Psoas muscle (tissue), 8 donors: Measurements from ENCODE around the gene SSNA1. TPM values are rescaled to one million over a fixed set of nuclear protein-coding genes. Genes with fewer than 3 reads are reported as not detected.

Experiments used
- ATAC-seq, 4 donors: fragments of 200-7000 bp; cut with Tn5 transposase; one replicate each; pipeline ENCODE4 v1.9.1; 2020; ENCODE audit warnings: moderate library complexity in 3 of 4, mild to moderate bottlenecking in 2 of 4
- DNase-seq, 2 donors: peaks; one replicate each; pipeline ENCODE4 v3.0.0-alpha.2; 2020
- H3K27ac ChIP-seq: fragments of 200-600 bp; one replicate; pipeline ENCODE4 v1.8.0; 2022
- H3K27me3 ChIP-seq, 3 donors: fragments of 200-600 bp in 1 of 3; one replicate each; pipeline versions ENCODE4 v1.6.1 to v1.8.0; 2013 to 2022; ENCODE audit warnings: low read length in 2 of 3, mild to moderate bottlenecking in 2 of 3, moderate library complexity in 1 of 3; ENCODE audit not compliant: insufficient read depth in 3 of 3
- H3K36me3 ChIP-seq, 2 donors: fragments of 200-600 bp in 1 of 2; one replicate each; pipeline versions ENCODE4 v1.6.1 to v1.8.0; 2013 to 2022; ENCODE audit warnings: low read depth in 1 of 2, mild to moderate bottlenecking in 1 of 2, moderate library complexity in 1 of 2; ENCODE audit not compliant: insufficient read depth in 1 of 2
- H3K4me1 ChIP-seq: fragments of 200-600 bp; one replicate; pipeline ENCODE4 v1.8.0; 2022
- H3K4me3 ChIP-seq: fragments of 200-600 bp; one replicate; pipeline ENCODE4 v1.8.0; 2022; ENCODE audit warnings: mild to moderate bottlenecking
- H3K9me3 ChIP-seq: fragments of 200-600 bp; one replicate; pipeline ENCODE4 v1.8.0; 2022
- CTCF ChIP-seq: fragments of 200-600 bp; IDR thresholded peaks from one replicate; pipeline ENCODE4 v1.8.0; 2022; ENCODE audit warnings: antibody characterized with exemption
- WGBS, 3 donors: extraction: QIAGEN DNeasy Blood & Tissue Kit; methylation state at CpG; one replicate each; pipeline versions ENCODE4 v1.1.6 to v1.1.7; 2013; 5-methylcytosine and 5-hydroxymethylcytosine counted together
- intact Hi-C, 2 donors: fragments of 100-400 bp; cut with DNase I; formaldehyde crosslinking; loops; one replicate each; pipeline versions ENCODE4 v1.11.0 to v1.14.2; 2022
- polyA plus RNA-seq, 3 donors: library from polyadenylated mRNA; stranded (reverse); fragments of 200-250 nt; gene quantifications; one replicate each; pipeline ENCODE4 v1.2.3, GENCODE V29; 2013
- total RNA-seq, 4 donors: library from RNA; stranded (reverse); fragmentation: NEBNext Ultra II Directional in 2 of 4; extraction: Animal tissue kit (Norgen Biotek cat#: 25700) in 2 of 4; gene quantifications; one replicate each; pipeline versions ENCODE4 v1.2.1 to v1.2.4, GENCODE V29; 2021 to 2023
- donor health status: healthy with polysubstance abuse.
- donor health status: DM: no; HTN: no; CAD: no; lungs with moderate emphysema.
- donor health status: Bipolar disorder and iron deficiency.
- donor health status: healthy.
- donor health status: DM: yes; HTN: yes; CAD: no.
- donor health status: DM: no; HTN: no; CAD: no.
- donor health status: DM: no; HTN: no; CAD: no.
- donor health status: DM: yes; HTN: yes; CAD: no.

The SSNA1 gene
- total and polyA plus RNA-seq, 7 donors, result 51.5 to 176 (median 65.4) TPM

- Histone ChIP-seq H3K4me3 (no peak overlapping the region), H3K4me1 (no peaks in the 10 kb centered on the region), H3K27ac (no peak overlapping the region), H3K36me3 (no peaks in the 10 kb centered on the region), H3K9me3 (no peaks in the 10 kb centered on the region), H3K27me3 (peaks cover 0 to 36% (median 14%) of the 10 kb centered on the region in 3 donors)
- WGBS, 3 donors, result 23 to 41% (median 38%) methylated on average over 33 to 34 of the region's 34 CpGs
- TF ChIP-seq CTCF, result no peak
- intact Hi-C loops, result no loop called here
- ATAC-seq (peak; percentile 42 to 78 (median 66)), DNase-seq (peak in 1 of 2 donors; percentile 72)
Measured at GRCh38 chr9:137150617-137151457, 37.6 kb upstream of the SSNA1 start.

- intact Hi-C loops, result no loop called here
- no peak overlapping the region for H3K4me3 ChIP-seq
- no peak for ATAC-seq
- 91 to 93% (median 92%) methylated on average over 7 of the region's 7 CpGs for WGBS, 3 donors
- no peak for TF ChIP-seq CTCF
- no peaks in the 10 kb centered on the region for H3K9me3 ChIP-seq
- H3K36me3 ChIP-seq, result no peaks in the 10 kb centered on the region
- no peaks in the 10 kb centered on the region for H3K4me1 ChIP-seq
- H3K27me3 ChIP-seq, result peaks cover 0 to 38% (median 19%) of the 10 kb centered on the region in 3 donors
- no peak overlapping the region for H3K27ac ChIP-seq
- DNase-seq, result no peak
Measured at GRCh38 chr9:137152844-137153405, 35.6 kb upstream of the SSNA1 start.

- Histone ChIP-seq H3K36me3 (no peaks in the 10 kb centered on the region), H3K4me1 (no peaks in the 10 kb centered on the region), H3K27me3 (peaks cover 0 to 69% (median 37%) of the 10 kb centered on the region in 3 donors), H3K9me3 (no peaks in the 10 kb centered on the region), H3K4me3 (no peak overlapping the region), H3K27ac (no peak overlapping the region)
- no peak for TF ChIP-seq CTCF
- DNase-seq, result no peak
- peak; percentile 70 to 87 (median 78) for ATAC-seq
- 2 to 4% (median 3%) methylated on average over 52 to 65 of the region's 65 CpGs for WGBS, 3 donors
- intact Hi-C loops, result no loop called here
Measured at GRCh38 chr9:137156567-137157375, 31.7 kb upstream of the SSNA1 start.

- Histone ChIP-seq H3K4me1 (no peaks in the 10 kb centered on the region), H3K4me3 (no peak overlapping the region), H3K9me3 (no peaks in the 10 kb centered on the region), H3K27me3 (peaks cover 0 to 78% (median 37%) of the 10 kb centered on the region in 3 donors), H3K36me3 (no peaks in the 10 kb centered on the region), H3K27ac (no peak overlapping the region)
- intact Hi-C loops, result no loop called here
- WGBS, 3 donors, result 40 to 50% (median 41%) methylated on average over 19 of the region's 19 CpGs
- ATAC-seq (no peak), DNase-seq (no peak)
- TF ChIP-seq CTCF, result no peak
Measured at GRCh38 chr9:137157618-137158415, 30.7 kb upstream of the SSNA1 start.
